HEK293 (cell line): Measurements from ENCODE around the gene NAV2.

Source experiments
- BCL11A ChIP-seq: fragments of 450-650 bp; formaldehyde crosslinking; IDR thresholded peaks from 2 replicates; pipeline ENCODE4 v1.5.1; 2016; ENCODE audit warnings: low read depth, missing biosample characterization, missing genetic modification characterization
- BCL11B ChIP-seq: fragments of 450-650 bp; formaldehyde crosslinking; IDR thresholded peaks from 2 replicates; pipeline ENCODE4 v1.5.1; 2016; ENCODE audit warnings: low read depth, missing biosample characterization, missing genetic modification characterization
- EGR2 ChIP-seq: fragments of 450-650 bp; formaldehyde crosslinking; IDR thresholded peaks from 2 replicates; pipeline ENCODE4 v1.5.1; 2016; ENCODE audit warnings: low read depth, missing biosample characterization, missing genetic modification characterization
- HOXC10 ChIP-seq: sonication (generic); formaldehyde crosslinking; IDR thresholded peaks from 2 replicates; pipeline ENCODE4 v1.8.1; 2023; ENCODE audit warnings: mild to moderate bottlenecking, missing genetic modification reagents
- HOXD13 ChIP-seq: sonication (generic); formaldehyde crosslinking; IDR thresholded peaks from 2 replicates; pipeline ENCODE4 v1.8.0; 2022; ENCODE audit warnings: missing genetic modification reagents, borderline replicate concordance
- KLF10 ChIP-seq: fragments of 450-650 bp; IDR thresholded peaks from 2 replicates; pipeline ENCODE4 v1.5.1; 2018; ENCODE audit warnings: missing biosample characterization, mild to moderate bottlenecking, missing genetic modification characterization
- PRDM6 ChIP-seq: fragments of 450-650 bp; formaldehyde crosslinking; IDR thresholded peaks from 2 replicates; pipeline ENCODE4 v1.5.1; 2017; ENCODE audit warnings: missing biosample characterization, missing genetic modification characterization
- SCRT1 ChIP-seq: fragments of 450-650 bp; formaldehyde crosslinking; IDR thresholded peaks from 2 replicates; pipeline ENCODE4 v1.5.1; 2016; ENCODE audit warnings: missing biosample characterization, missing genetic modification characterization, borderline replicate concordance
- WT1 ChIP-seq: fragments of 450-650 bp; formaldehyde crosslinking; IDR thresholded peaks from 2 replicates; pipeline ENCODE4 v1.5.1; 2016; ENCODE audit warnings: missing biosample characterization, missing genetic modification characterization
- YY2 ChIP-seq: fragments of 450-650 bp; formaldehyde crosslinking; IDR thresholded peaks from 2 replicates; pipeline ENCODE4 v1.5.1; 2016; ENCODE audit warnings: missing biosample characterization, missing genetic modification characterization
- ZBTB21 ChIP-seq: fragments of 450-650 bp; formaldehyde crosslinking; IDR thresholded peaks from 2 replicates; pipeline ENCODE4 v1.5.1; 2017; ENCODE audit warnings: missing biosample characterization, missing genetic modification characterization
- ZNF169 ChIP-seq: fragments of 450-650 bp; formaldehyde crosslinking; IDR thresholded peaks from 2 replicates; pipeline ENCODE4 v1.5.1; 2016; ENCODE audit warnings: missing biosample characterization, missing genetic modification characterization
- ZNF18 ChIP-seq: fragments of 450-650 bp; formaldehyde crosslinking; IDR thresholded peaks from 2 replicates; pipeline ENCODE4 v1.5.1; 2016; ENCODE audit warnings: missing biosample characterization, missing genetic modification characterization
- ZNF19 ChIP-seq: fragments of 450-650 bp; formaldehyde crosslinking; IDR thresholded peaks from 2 replicates; pipeline ENCODE4; 2016; ENCODE audit warnings: missing biosample characterization, missing genetic modification characterization, low read depth
- ZNF214 ChIP-seq: fragments of 450-650 bp; formaldehyde crosslinking; IDR thresholded peaks from 2 replicates; pipeline ENCODE4 v1.5.1; 2017; ENCODE audit warnings: missing biosample characterization, mild to moderate bottlenecking, missing genetic modification characterization, borderline replicate concordance
- ZNF274 ChIP-seq, 2 experiments: fragments of 200-500 bp in 1 of 2; fragments of 450-650 bp in 1 of 2; sonication (Bioruptor generic) in 1 of 2; formaldehyde crosslinking in 1 of 2; IDR thresholded peaks; 2 replicates each; pipeline versions ENCODE4 v1.5.1 to v1.6.1; 2014 to 2016; ENCODE audit warnings: borderline replicate concordance in 1 of 2, inconsistent platforms in 1 of 2, low read length in 1 of 2, missing biosample characterization in 1 of 2, missing genetic modification characterization in 1 of 2
- ZNF37A ChIP-seq: fragments of 450-650 bp; IDR thresholded peaks from 2 replicates; pipeline ENCODE4 v1.5.1; 2018; ENCODE audit warnings: missing biosample characterization, missing genetic modification characterization
- ZNF391 ChIP-seq: fragments of 450-650 bp; formaldehyde crosslinking; IDR thresholded peaks from 2 replicates; pipeline ENCODE4 v1.5.1; 2016; ENCODE audit warnings: low read depth, missing biosample characterization, missing genetic modification characterization, borderline replicate concordance
- ZNF423 ChIP-seq: fragments of 450-650 bp; formaldehyde crosslinking; IDR thresholded peaks from 2 replicates; pipeline ENCODE4 v1.5.1; 2016; ENCODE audit warnings: missing biosample characterization, missing genetic modification characterization
- ZNF530 ChIP-seq: fragments of 450-650 bp; formaldehyde crosslinking; IDR thresholded peaks from 2 replicates; pipeline ENCODE4 v1.5.1; 2016; ENCODE audit warnings: low read depth, missing biosample characterization, missing genetic modification characterization
- ZNF624 ChIP-seq: fragments of 450-650 bp; formaldehyde crosslinking; IDR thresholded peaks from 2 replicates; pipeline ENCODE4 v1.5.1; 2017; ENCODE audit warnings: missing biosample characterization, missing genetic modification characterization
- ZNF654 ChIP-seq: fragments of 450-650 bp; formaldehyde crosslinking; IDR thresholded peaks from 2 replicates; pipeline ENCODE4 v1.5.1; 2016; ENCODE audit warnings: low read depth, missing biosample characterization, missing genetic modification characterization
- ZNF707 ChIP-seq: fragments of 450-650 bp; formaldehyde crosslinking; IDR thresholded peaks from 2 replicates; pipeline ENCODE4 v1.5.1; 2016; ENCODE audit warnings: missing biosample characterization, missing genetic modification characterization
- ZNF777 ChIP-seq: fragments of 450-650 bp; formaldehyde crosslinking; IDR thresholded peaks from 2 replicates; pipeline ENCODE4 v1.5.1; 2017; ENCODE audit warnings: missing biosample characterization, missing genetic modification characterization, borderline replicate concordance
- ZSCAN5A ChIP-seq: fragments of 450-650 bp; formaldehyde crosslinking; IDR thresholded peaks from 2 replicates; pipeline ENCODE4 v1.5.1; 2016; ENCODE audit warnings: missing biosample characterization, missing genetic modification characterization
- TF ChIP-seq, protein P1 (sequence below): fragments of 450-650 bp; formaldehyde crosslinking; IDR thresholded peaks from 2 replicates; pipeline ENCODE4 v1.5.1; 2016; ENCODE audit warnings: missing biosample characterization, missing genetic modification characterization
- TF ChIP-seq, protein P2 (sequence below): fragments of 450-650 bp; formaldehyde crosslinking; IDR thresholded peaks from 2 replicates; pipeline ENCODE4 v1.5.1; 2017; ENCODE audit warnings: missing biosample characterization, mild to moderate bottlenecking, missing genetic modification characterization, moderate library complexity
- TF ChIP-seq, protein P3 (sequence below): fragments of 450-650 bp; formaldehyde crosslinking; IDR thresholded peaks from 2 replicates; pipeline ENCODE4 v1.5.1; 2016; ENCODE audit warnings: missing biosample characterization, missing genetic modification characterization
- TF ChIP-seq, protein P4 (sequence below): fragments of 450-650 bp; formaldehyde crosslinking; IDR thresholded peaks from 2 replicates; pipeline ENCODE4 v1.5.1; 2016; ENCODE audit warnings: missing biosample characterization, missing genetic modification characterization
- TF ChIP-seq, protein P5 (sequence below): fragments of 450-650 bp; IDR thresholded peaks from 2 replicates; pipeline ENCODE4 v1.5.1; 2018; ENCODE audit warnings: missing biosample characterization, mild to moderate bottlenecking, missing genetic modification characterization

Gene NAV2

DNA sequence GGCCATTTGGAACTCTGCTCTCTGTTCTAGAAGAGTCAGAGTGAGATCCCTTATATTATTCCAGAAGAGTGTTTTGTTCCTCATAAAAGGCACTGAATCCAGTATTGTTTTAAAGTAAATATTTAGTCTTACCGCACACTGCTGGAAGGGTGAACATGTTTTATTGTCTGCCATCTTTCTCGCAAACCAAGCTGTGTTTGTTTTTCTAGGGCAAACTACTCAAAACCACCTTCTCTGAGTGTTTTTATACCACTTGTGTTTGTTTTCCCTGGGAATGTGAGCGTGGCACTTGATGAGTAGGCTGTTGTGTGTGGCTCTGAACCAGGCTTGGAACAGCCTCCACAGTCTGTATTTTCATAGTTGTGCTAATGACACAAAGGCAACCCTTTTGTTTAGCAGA lies 357.8 kb downstream of the NAV2 start (continued):
- peak; percentile 96 for TF ChIP-seq PRDM6 (tag by site-specific recombination)
- no peak for TF ChIP-seq ZNF654 (tag by site-specific recombination)
- no peak for TF ChIP-seq ZNF214 (tag by site-specific recombination)
- no peak for TF ChIP-seq ZNF707 (tag by site-specific recombination)
- TF ChIP-seq ZNF18 (tag by site-specific recombination) = peak; percentile 86
- TF ChIP-seq HOXD13 (CRISPR knock-in tag) = peak; percentile 80; the same call in 1 of the 2 replicates
- TF ChIP-seq, protein P1, sequence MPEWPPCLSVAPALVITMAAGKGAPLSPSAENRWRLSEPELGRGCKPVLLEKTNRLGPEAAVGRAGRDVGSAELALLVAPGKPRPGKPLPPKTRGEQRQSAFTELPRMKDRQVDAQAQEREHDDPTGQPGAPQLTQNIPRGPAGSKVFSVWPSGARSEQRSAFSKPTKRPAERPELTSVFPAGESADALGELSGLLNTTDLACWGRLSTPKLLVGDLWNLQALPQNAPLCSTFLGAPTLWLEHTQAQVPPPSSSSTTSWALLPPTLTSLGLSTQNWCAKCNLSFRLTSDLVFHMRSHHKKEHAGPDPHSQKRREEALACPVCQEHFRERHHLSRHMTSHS (tag by site-specific recombination) = peak; percentile 91
- 0 out of 2 replicates have a peak, but pooled peaks have one; percentile 68 for TF ChIP-seq ZNF19 (tag by site-specific recombination)
- no peak for TF ChIP-seq ZNF777
- TF ChIP-seq YY2 (tag by site-specific recombination) = 0 out of 2 replicates have a peak, but pooled peaks have one; percentile 28
- no peak for TF ChIP-seq ZNF423 (tag by site-specific recombination)
- TF ChIP-seq ZNF391 (tag by site-specific recombination) = no peak
- TF ChIP-seq HOXC10 = no peak
- 0 out of 2 replicates have a peak, but pooled peaks have one; percentile 49 for TF ChIP-seq BCL11A (tag by site-specific recombination)
- peak; percentile 80; the same call in 1 of the 2 replicates for TF ChIP-seq SCRT1 (tag by site-specific recombination)
- TF ChIP-seq ZBTB21 (tag by site-specific recombination) = no peak
- no peak for TF ChIP-seq ZNF530 (tag by site-specific recombination)
- no peak for TF ChIP-seq ZNF624 (tag by site-specific recombination)
- 0 out of 2 replicates have a peak, but pooled peaks have one; percentile 38 for TF ChIP-seq KLF10 (tag by site-specific recombination)
- TF ChIP-seq EGR2 (tag by site-specific recombination) = peak; percentile 36; the same call in 1 of the 2 replicates
- no peak for TF ChIP-seq ZNF274 (IDR thresholded peaks at IDR 0.05; ENCODE audit: low read length)
- TF ChIP-seq ZNF274 (tag by site-specific recombination; IDR thresholded peaks at IDR 0.05; ENCODE audit: borderline replicate concordance) = no peak
- TF ChIP-seq, protein P2, sequence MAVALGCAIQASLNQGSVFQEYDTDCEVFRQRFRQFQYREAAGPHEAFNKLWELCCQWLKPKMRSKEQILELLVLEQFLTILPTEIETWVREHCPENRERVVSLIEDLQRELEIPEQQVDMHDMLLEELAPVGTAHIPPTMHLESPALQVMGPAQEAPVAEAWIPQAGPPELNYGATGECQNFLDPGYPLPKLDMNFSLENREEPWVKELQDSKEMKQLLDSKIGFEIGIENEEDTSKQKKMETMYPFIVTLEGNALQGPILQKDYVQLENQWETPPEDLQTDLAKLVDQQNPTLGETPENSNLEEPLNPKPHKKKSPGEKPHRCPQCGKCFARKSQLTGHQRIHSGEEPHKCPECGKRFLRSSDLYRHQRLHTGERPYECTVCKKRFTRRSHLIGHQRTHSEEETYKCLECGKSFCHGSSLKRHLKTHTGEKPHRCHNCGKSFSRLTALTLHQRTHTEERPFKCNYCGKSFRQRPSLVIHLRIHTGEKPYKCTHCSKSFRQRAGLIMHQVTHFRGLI (tag by site-specific recombination) = 0 out of 2 replicates have a peak, but pooled peaks have one; percentile 20
- TF ChIP-seq, protein P3, sequence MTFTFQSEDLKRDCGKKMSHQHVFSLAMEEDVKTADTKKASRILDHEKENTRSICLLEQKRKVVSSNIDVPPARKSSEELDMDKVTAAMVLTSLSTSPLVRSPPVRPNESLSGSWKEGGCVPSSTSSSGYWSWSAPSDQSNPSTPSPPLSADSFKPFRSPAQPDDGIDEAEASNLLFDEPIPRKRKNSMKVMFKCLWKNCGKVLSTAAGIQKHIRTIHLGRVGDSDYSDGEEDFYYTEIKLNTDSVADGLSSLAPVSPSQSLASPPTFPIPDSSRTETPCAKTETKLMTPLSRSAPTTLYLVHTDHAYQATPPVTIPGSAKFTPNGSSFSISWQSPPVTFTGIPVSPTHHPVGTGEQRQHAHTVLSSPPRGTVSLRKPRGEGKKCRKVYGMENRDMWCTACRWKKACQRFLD (tag by site-specific recombination) = no peak
- no peak for TF ChIP-seq ZNF37A (tag by site-specific recombination)
- TF ChIP-seq ZSCAN5A = no peak
- TF ChIP-seq, protein P4, sequence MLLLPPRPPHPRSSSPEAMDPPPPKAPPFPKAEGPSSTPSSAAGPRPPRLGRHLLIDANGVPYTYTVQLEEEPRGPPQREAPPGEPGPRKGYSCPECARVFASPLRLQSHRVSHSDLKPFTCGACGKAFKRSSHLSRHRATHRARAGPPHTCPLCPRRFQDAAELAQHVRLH = peak; percentile 95
- TF ChIP-seq BCL11B (tag by site-specific recombination) = no peak
- TF ChIP-seq ZNF169 (tag by site-specific recombination) = no peak
- TF ChIP-seq, protein P5, sequence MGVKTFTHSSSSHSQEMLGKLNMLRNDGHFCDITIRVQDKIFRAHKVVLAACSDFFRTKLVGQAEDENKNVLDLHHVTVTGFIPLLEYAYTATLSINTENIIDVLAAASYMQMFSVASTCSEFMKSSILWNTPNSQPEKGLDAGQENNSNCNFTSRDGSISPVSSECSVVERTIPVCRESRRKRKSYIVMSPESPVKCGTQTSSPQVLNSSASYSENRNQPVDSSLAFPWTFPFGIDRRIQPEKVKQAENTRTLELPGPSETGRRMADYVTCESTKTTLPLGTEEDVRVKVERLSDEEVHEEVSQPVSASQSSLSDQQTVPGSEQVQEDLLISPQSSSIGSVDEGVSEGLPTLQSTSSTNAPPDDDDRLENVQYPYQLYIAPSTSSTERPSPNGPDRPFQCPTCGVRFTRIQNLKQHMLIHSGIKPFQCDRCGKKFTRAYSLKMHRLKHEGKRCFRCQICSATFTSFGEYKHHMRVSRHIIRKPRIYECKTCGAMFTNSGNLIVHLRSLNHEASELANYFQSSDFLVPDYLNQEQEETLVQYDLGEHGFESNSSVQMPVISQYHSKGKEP (tag by site-specific recombination) = peak; percentile 68
- peak; percentile 53; the same call in 1 of the 2 replicates for TF ChIP-seq WT1 (tag by site-specific recombination)
